ENCODE data around the gene LTBP4. TPM values are rescaled to one million over a fixed set of nuclear protein-coding genes. Genes with fewer than 3 reads are reported as not detected.

The LTBP4 gene
- total RNA-seq, 2 experiments from 2014 or later: 121 to 122 TPM

DNA sequence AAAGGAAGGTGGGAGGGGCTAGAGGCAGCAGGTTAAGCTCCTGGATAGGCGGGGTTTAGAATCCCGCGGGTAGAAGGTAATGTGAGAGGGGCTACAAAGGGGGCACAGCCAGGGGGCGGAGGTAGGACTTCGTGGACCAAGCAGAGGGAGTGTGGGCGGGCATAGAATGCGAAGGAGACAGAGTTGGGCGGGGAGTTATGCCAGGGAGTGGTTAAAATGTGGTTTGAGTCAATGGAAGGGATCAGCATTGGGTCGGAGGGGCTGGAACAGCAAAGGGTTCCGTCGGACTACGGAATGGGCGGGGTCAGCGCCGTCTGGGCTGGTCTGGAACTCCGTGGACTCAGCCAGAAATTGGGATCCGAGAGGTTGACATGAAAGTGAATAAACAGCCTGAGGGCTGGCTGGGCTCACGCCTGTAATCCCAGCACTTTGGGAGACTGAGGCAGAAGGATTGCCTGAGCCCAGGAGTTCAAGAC, 3.0 kb downstream of the LTBP4 start:
- Mint-ChIP-seq H3K36me3 (ENCODE audit: low read depth) (no peaks in the 10 kb centered on the region), H3K27ac (peak overlapping the region; percentile 96), H3K4me3 (peak overlapping the region; percentile 86), H3K27me3 (peaks cover 25% of the 10 kb centered on the region), H3K4me1 (peaks cover 77% of the 10 kb centered on the region), H3K9me3 (no peaks in the 10 kb centered on the region)
- ChIA-PET POLR2A (interaction anchor here (1.0 to 3.8 kb wide), 12 partner anchors 11 to 183 kb away, joined by 3 to 53 read pairs (median 8); partner anchors contain the start of genes ACTMAP, BLVRB, SERTAD3 and SNRPA), CTCF (interaction anchor here (0.6 to 4.9 kb wide), 17 partner anchors 9 to 465 kb away, joined by 3 to 65 read pairs (median 7); partner anchors contain the start of gene BLVRB)
- DNase-seq: no peak

DNA sequence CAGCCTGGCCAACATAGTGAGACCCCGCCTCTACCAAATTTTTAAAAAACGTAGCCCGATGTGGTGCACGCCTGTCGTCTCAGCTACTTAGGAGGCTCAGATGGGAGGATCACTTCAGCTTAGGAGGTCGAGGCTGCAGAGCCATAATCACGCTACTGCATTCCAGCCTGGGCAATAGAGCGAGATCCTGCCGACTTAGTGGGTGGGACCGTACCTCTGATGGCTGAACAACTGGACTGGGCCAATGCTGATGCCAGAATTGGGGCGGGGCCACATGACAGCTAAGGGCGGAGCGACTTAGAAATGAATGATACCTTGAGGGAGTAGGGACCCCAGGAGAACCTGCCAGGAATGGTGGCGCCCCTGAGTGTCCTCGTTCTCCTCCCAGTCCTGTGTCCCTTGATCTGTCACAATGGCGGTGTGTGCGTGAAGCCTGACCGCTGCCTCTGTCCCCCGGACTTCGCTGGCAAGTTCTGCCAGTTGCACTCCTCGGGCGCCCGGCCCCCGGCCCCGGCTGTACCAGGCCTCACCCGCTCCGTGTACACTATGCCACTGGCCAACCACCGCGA, 3.6 kb downstream of the LTBP4 start:
- no peaks in the 10 kb centered on the region for H3K9me3 Mint-ChIP-seq
- peak; percentile 42 for DNase-seq
- peaks cover 20% of the 10 kb centered on the region for H3K27me3 Mint-ChIP-seq
- no peaks in the 10 kb centered on the region for H3K36me3 Mint-ChIP-seq (ENCODE audit: low read depth)
- ChIA-PET POLR2A (interaction anchor here (1.1 to 3.8 kb wide), 14 partner anchors 10 to 660 kb away, joined by 3 to 53 read pairs (median 5); partner anchors contain the start of genes ACTMAP, BLVRB, SERTAD1 and SERTAD3), CTCF (interaction anchor here (1.1 to 4.9 kb wide), 15 partner anchors 9 to 465 kb away, joined by 3 to 65 read pairs (median 7); partner anchors contain the start of gene BLVRB)
- peak overlapping the region; percentile 86 for H3K4me3 Mint-ChIP-seq
- H3K27ac Mint-ChIP-seq: peak overlapping the region; percentile 96
- peaks cover 76% of the 10 kb centered on the region for H3K4me1 Mint-ChIP-seq

DNA sequence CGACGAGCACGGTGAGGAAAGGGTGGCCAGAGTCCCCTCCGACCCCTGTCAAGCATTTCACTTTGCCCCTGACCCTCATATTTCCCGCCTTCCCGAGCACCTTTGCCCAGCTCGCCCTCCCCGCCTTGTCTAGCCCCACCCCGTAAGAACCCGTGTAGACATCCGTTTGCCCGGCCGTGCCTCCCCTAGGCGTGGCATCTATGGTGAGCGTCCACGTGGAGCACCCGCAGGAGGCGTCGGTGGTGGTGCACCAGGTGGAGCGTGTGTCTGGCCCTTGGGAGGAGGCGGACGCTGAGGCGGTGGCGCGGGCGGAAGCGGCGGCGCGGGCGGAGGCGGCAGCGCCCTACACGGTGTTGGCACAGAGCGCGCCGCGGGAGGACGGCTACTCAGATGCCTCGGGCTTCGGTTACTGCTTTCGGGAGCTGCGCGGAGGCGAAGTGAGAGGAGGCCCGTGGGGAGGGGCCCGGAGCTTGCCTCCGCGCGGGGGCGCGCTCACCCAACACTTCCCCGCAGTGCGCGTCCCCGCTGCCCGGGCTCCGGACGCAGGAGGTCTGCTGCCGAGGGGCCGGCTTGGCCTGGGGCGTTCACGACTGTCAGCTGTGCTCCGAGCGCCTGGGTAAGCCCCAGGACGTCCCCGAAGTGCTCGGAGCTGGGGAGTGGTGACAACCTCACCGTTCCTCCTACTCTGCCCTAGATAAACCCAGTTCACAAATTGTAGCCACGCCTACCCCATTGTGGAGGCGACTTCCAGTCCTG, 4.2 kb downstream of the LTBP4 start:
- Mint-ChIP-seq H3K9me3 (no peaks in the 10 kb centered on the region), H3K36me3 (ENCODE audit: low read depth) (no peaks in the 10 kb centered on the region), H3K4me3 (peak overlapping the region; percentile 86), H3K27ac (peak overlapping the region; percentile 96), H3K4me1 (peaks cover 80% of the 10 kb centered on the region), H3K27me3 (peaks cover 17% of the 10 kb centered on the region)
- peak; percentile 92 for DNase-seq
- POLR2A ChIA-PET: interaction anchor here (0.8 to 3.8 kb wide), 17 partner anchors 9 to 659 kb away, joined by 3 to 53 read pairs (median 5); partner anchors contain the start of genes ACTMAP, BLVRB, RAB4B and SERTAD1
- CTCF ChIA-PET: interaction anchor here (1.1 to 4.9 kb wide), 10 partner anchors 8 to 466 kb away, joined by 3 to 65 read pairs (median 8); partner anchors contain the start of gene BLVRB

DNA sequence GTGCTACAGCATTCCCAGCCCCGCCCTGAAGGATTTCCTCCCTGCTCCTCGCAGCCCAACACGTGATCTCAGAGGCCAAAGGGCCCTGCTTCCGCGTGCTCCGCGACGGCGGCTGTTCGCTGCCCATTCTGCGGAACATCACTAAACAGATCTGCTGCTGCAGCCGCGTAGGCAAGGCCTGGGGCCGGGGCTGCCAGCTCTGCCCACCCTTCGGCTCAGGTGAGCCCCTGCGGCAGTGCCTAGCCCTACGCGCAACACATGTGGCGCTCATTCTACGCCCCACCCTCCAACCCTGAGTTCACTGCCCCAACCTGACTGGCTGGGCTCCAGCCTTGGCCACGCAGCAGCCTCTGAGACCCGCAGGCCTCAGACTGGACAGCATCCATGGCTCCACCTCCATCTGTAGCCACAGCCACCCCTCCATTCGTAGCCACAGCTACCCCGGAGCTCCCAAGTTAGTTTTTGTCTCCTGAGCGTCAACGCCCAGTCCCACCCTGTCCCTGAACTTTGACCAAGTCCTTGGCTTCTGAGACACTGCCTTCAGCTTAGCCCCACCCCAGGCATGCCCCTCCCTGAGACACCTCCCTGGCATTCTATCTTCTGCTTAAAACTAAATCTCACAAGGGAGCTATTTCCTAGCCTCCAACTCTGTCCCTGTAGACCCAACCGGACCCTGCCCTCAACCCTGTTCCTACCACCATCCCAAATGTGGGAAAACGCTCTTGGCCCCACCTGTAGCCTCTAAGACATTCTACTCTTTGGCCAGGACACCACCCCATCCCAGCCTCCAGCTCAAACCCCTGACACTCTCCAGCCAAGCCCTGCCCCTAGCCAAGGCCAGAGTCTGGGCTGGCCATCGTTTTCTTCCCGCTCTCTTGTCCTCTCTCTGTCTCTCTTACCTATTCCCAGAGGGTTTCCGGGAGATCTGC, 6.4 kb downstream of the LTBP4 start:
- DNase-seq: no peak
- H3K27me3 Mint-ChIP-seq: peaks cover 5% of the 10 kb centered on the region
- POLR2A ChIA-PET: interaction anchor here (1.8 kb wide), 1 partner anchor 15 kb away, joined by 5 read pairs; no protein-coding TSS in a partner anchor
- peaks cover 9% of the 10 kb centered on the region for H3K36me3 Mint-ChIP-seq (ENCODE audit: low read depth)
- peak overlapping the region; percentile 54 for H3K27ac Mint-ChIP-seq
- no peaks in the 10 kb centered on the region for H3K9me3 Mint-ChIP-seq
- CTCF ChIA-PET: interaction anchor here (0.9 kb wide), 1 partner anchor 144 kb away, joined by 3 read pairs; no protein-coding TSS in a partner anchor
- peak overlapping the region; percentile 86 for H3K4me3 Mint-ChIP-seq
- peaks cover 84% of the 10 kb centered on the region for H3K4me1 Mint-ChIP-seq

DNA sequence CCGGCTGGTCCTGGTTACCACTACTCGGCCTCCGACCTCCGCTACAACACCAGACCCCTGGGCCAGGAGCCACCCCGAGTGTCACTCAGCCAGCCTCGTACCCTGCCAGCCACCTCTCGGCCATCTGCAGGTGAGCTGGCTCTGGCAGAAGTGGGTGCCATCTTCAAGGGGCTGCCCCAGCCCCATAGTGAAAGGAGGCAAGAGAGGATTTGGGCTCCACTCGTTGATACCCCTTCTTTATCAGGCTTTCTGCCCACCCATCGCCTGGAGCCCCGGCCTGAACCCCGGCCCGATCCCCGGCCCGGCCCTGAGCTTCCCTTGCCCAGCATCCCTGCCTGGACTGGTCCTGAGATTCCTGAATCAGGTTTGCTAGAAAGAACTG, 7.1 kb downstream of the LTBP4 start:
- POLR2A ChIA-PET: interaction anchor here (2.2 kb wide), 1 partner anchor 655 kb away, joined by 7 read pairs; the partner anchor contains the start of gene HNRNPUL1
- peaks cover 11% of the 10 kb centered on the region for H3K36me3 Mint-ChIP-seq (ENCODE audit: low read depth)

DNA sequence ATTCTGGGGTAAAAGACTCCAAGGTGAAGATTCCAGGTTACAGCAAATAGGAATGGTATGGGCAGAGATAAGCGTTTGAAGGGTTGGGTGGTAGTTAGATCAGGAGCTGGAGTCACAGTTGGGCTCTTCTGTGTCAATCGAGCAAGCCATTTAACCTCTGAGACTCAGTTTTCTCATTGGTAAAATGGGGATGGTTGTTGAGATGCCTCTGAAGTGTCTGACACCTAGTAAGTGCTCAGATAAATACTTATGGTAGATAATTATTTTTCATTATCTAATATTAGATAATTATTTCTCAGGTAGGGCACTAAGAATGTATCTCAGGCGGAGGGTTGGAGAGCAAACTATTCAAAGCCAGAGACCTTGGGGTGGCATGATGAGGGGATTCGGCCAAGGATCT, 7.8 kb downstream of the LTBP4 start:
- Mint-ChIP-seq H3K27ac (peak overlapping the region; percentile 96), H3K9me3 (no peaks in the 10 kb centered on the region), H3K36me3 (ENCODE audit: low read depth) (peaks cover 11% of the 10 kb centered on the region), H3K4me1 (peaks cover 82% of the 10 kb centered on the region), H3K4me3 (peak overlapping the region; percentile 77), H3K27me3 (no peaks in the 10 kb centered on the region)
- ChIA-PET CTCF (interaction anchor here (1.5 to 1.8 kb wide), 2 partner anchors 10 to 38 kb away, joined by 9 to 11 read pairs; no protein-coding TSS in a partner anchor), POLR2A (interaction anchor here (0.9 to 2.2 kb wide), 7 partner anchors 8 to 655 kb away, joined by 3 to 10 read pairs (median 6); partner anchors contain the start of genes HNRNPUL1, LTBP4 and RAB4B)
- no peak for DNase-seq

More for the DNA sequence above, 7.1 kb downstream of the LTBP4 start:
- CTCF ChIA-PET: no interaction called here
- Mint-ChIP-seq H3K4me1 (peaks cover 83% of the 10 kb centered on the region), H3K27ac (peak overlapping the region; percentile 18), H3K27me3 (peaks cover 1% of the 10 kb centered on the region), H3K4me3 (peak overlapping the region; percentile 53), H3K9me3 (no peaks in the 10 kb centered on the region)
- DNase-seq: no peak

DNA sequence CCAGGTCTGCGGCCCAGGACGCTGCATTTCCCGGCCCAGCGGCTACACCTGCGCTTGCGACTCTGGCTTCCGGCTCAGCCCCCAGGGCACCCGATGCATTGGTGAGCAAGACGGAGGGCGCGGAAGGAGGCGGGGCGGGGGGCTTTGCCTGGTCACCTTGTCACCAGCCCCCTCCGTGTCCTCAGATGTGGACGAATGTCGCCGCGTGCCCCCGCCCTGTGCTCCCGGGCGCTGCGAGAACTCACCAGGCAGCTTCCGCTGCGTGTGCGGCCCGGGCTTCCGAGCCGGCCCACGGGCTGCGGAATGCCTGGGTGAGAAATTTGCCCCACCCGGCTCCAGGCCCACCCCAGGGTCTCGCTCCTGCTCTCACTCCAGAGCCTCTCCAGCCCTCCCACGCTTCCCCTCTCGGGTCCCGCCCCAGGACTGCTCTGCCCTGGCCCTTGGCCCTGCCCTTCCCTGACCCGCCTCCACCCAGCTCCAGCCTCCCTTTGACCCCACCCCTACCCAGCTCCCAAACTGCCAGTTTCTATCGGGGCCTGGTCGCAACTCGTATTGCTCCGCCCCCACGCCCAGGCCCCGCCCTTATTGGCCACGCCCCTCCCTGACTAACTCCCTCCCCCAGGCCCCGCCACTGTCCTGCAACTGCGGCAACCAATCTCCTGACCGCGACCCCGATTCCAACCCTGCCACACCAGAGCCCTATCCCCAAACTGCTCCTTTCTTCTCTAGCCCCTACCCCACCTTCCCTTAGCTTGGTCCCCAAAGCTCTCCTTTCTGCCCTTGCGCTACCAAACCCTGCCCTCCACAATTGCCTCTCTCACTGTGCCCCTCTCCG, 8.6 kb downstream of the LTBP4 start:
- POLR2A ChIA-PET: interaction anchor here (0.6 to 2.2 kb wide), 14 partner anchors 9 to 654 kb away, joined by 3 to 10 read pairs (median 5); partner anchors contain the start of genes ACTMAP, BLVRB, HNRNPUL1 and LTBP4
- DNase-seq: peak; percentile 93
- Mint-ChIP-seq H3K36me3 (ENCODE audit: low read depth) (peaks cover 13% of the 10 kb centered on the region), H3K4me1 (peaks cover 77% of the 10 kb centered on the region), H3K27ac (peak overlapping the region; percentile 96), H3K9me3 (no peaks in the 10 kb centered on the region), H3K27me3 (no peaks in the 10 kb centered on the region), H3K4me3 (peak overlapping the region; percentile 77)
- CTCF ChIA-PET: interaction anchor here (0.8 to 1.9 kb wide), 6 partner anchors 11 to 189 kb away, joined by 3 to 11 read pairs (median 6); partner anchors contain the start of gene EGLN2

DNA sequence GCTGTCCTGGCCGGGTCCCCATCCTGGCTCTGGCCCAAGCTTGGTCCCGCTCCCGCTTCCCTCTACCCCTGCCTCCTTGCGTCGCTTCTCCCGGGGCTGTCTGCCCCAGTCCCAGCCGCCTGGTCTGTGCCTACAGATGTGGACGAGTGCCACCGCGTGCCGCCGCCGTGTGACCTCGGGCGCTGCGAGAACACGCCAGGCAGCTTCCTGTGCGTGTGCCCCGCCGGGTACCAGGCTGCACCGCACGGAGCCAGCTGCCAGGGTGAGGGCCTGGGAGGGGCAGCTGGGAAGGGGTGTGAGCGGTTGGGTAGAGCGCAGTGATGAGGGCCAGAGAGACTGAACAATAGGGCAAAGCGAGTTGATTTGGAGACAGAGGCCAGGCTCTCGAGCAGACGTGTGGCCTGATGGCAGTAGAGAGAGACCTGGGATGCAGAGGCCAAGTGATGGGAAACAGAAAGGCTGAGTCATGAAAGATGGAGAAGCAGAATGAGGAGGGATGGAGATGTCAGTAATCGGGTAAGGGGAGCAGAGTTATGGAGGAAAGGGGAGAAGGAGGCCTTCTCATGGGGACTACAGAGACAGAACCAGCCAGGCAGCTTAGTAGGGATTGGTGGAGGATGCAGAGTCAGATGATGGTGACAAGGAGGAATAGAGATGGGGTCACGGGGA, 9.4 kb downstream of the LTBP4 start:
- H3K9me3 Mint-ChIP-seq: no peaks in the 10 kb centered on the region
- no peaks in the 10 kb centered on the region for H3K27me3 Mint-ChIP-seq
- POLR2A ChIA-PET: interaction anchor here (0.6 to 2.2 kb wide), 13 partner anchors 10 to 653 kb away, joined by 3 to 10 read pairs (median 6); partner anchors contain the start of genes ACTMAP, BLVRB, HNRNPUL1 and LTBP4
- H3K36me3 Mint-ChIP-seq (ENCODE audit: low read depth): peaks cover 17% of the 10 kb centered on the region
- peak overlapping the region; percentile 96 for H3K27ac Mint-ChIP-seq
- peak overlapping the region; percentile 77 for H3K4me3 Mint-ChIP-seq
- peak; percentile 71 for DNase-seq
- CTCF ChIA-PET: interaction anchor here (1.3 to 1.9 kb wide), 4 partner anchors 12 to 188 kb away, joined by 3 to 11 read pairs (median 8); partner anchors contain the start of gene EGLN2
- H3K4me1 Mint-ChIP-seq: peaks cover 76% of the 10 kb centered on the region

DNA sequence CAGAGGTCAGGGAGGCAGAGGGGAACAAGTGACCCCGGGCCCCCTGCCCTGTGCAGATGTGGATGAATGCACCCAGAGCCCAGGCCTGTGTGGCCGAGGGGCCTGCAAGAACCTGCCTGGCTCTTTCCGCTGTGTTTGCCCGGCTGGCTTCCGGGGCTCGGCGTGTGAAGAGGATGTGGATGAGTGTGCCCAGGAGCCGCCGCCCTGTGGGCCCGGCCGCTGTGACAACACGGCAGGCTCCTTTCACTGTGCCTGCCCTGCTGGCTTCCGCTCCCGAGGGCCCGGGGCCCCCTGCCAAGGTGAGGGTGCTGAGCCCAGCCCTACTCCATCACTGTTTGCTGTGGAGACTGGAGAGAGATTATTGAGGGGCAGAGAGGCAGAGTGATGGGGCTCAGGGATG, 9.9 kb downstream of the LTBP4 start:
- Mint-ChIP-seq H3K4me3 (peak overlapping the region; percentile 77), H3K4me1 (peaks cover 76% of the 10 kb centered on the region), H3K27me3 (no peaks in the 10 kb centered on the region), H3K36me3 (ENCODE audit: low read depth) (peaks cover 17% of the 10 kb centered on the region), H3K9me3 (no peaks in the 10 kb centered on the region), H3K27ac (peak overlapping the region; percentile 96)
- POLR2A ChIA-PET: interaction anchor here (1.2 to 2.2 kb wide), 4 partner anchors 24 to 166 kb away, joined by 4 to 8 read pairs (median 6); partner anchors contain the start of genes ACTMAP, RAB4B and SNRPA
- peak; percentile 61 for DNase-seq
- CTCF ChIA-PET: interaction anchor here (1.8 to 1.9 kb wide), 2 partner anchors 12 to 24 kb away, joined by 8 to 9 read pairs; no protein-coding TSS in a partner anchor

DNA sequence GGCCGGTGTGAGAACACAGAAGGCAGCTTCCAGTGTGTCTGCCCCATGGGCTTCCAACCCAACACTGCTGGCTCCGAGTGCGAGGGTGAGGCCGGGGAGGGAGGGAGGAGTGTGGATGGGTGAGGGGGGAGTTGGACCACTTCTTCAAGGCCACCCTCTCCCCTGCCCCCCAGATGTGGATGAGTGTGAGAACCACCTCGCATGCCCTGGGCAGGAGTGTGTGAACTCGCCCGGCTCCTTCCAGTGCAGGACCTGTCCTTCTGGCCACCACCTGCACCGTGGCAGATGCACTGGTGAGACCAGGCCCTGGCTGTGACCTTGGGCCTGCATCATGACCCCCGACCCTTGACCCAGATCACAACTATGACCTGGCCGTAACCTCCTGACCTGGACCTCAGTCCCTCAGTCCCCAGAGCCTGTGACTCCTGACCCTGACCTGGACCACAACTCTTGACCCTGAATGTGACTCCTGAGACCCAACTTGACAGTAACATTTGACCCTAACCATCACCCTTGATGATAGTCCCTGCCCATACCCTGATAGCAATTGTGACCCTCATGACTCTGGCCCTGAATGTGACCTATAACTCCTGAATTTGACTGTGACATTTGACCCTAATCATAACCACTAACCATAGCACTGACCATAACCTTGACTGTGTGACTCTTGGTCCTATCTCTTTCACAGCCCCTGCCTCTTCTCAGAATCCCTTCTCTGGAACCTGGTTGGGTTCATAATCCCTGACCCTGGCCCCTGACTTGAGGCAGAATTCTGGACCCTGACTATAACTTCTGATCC, 10.9 kb downstream of the LTBP4 start:
- H3K9me3 Mint-ChIP-seq: no peaks in the 10 kb centered on the region
- peaks cover 68% of the 10 kb centered on the region for H3K4me1 Mint-ChIP-seq
- ChIA-PET CTCF (no interaction called here), POLR2A (interaction anchor here (4.6 kb wide), 1 partner anchor 8 kb away, joined by 53 read pairs; no protein-coding TSS in a partner anchor)
- no peaks in the 10 kb centered on the region for H3K27me3 Mint-ChIP-seq
- H3K4me3 Mint-ChIP-seq: peak overlapping the region; percentile 77
- H3K27ac Mint-ChIP-seq: peak overlapping the region; percentile 96
- H3K36me3 Mint-ChIP-seq (ENCODE audit: low read depth): peaks cover 17% of the 10 kb centered on the region
- DNase-seq: no peak
